Measurements from ENCODE around the gene FHOD3.
A peak's percentile ranks its signal among the peaks of the same experiment; 100 is the strongest.

FHOD3 gene

GRCh38 chr18:36297417-36298125, at the start of gene FHOD3:
Gene FHOD3, plus strand, starts transcription at chr18:36297713. Its CDS starts 123 bp downstream, at chr18:36297836.
- peak; percentile 84 for DNase-seq

GRCh38 chr18:36249392-36249791, 48.1 kb upstream of the FHOD3 start:
- no peak for DNase-seq

- DNase-seq = no peak
These were observed 46.7 kb upstream of the FHOD3 start for GRCh38 chr18:36250827-36251226.

- DNase-seq = no peak
These were observed 42.3 kb upstream of the FHOD3 start for GRCh38 chr18:36255072-36255698.

- DNase-seq = no peak
These were observed 41.4 kb upstream of the FHOD3 start for GRCh38 chr18:36256094-36256493.

- no peak for DNase-seq
These were observed 34.5 kb upstream of the FHOD3 start for GRCh38 chr18:36262971-36263370.

- no peak for DNase-seq
These were observed 33.2 kb upstream of the FHOD3 start for GRCh38 chr18:36264283-36264682.

GRCh38 chr18:36265015-36265414, 32.5 kb upstream of the FHOD3 start:
- DNase-seq = no peak

GRCh38 chr18:36269157-36269556, 28.4 kb upstream of the FHOD3 start:
- DNase-seq = no peak

- DNase-seq = no peak
These were observed 26.4 kb upstream of the FHOD3 start for GRCh38 chr18:36271153-36271552.

GRCh38 chr18:36273347-36273746, 24.2 kb upstream of the FHOD3 start:
- no peak for DNase-seq

- no peak for DNase-seq
These were observed 23.3 kb upstream of the FHOD3 start for GRCh38 chr18:36274083-36274715.

- no peak for DNase-seq
These were observed 22.0 kb upstream of the FHOD3 start for GRCh38 chr18:36275561-36275960.

GRCh38 chr18:36279001-36279400, 18.5 kb upstream of the FHOD3 start:
- no peak for DNase-seq

- DNase-seq = no peak
These were observed 15.6 kb upstream of the FHOD3 start for GRCh38 chr18:36281936-36282335.

- no peak for DNase-seq
These were observed 14.1 kb upstream of the FHOD3 start for GRCh38 chr18:36283448-36283847.

GRCh38 chr18:36284268-36284667, 13.2 kb upstream of the FHOD3 start:
- DNase-seq = no peak

GRCh38 chr18:36284671-36285295, 12.7 kb upstream of the FHOD3 start:
- DNase-seq = peak; percentile 69

GRCh38 chr18:36287653-36288052, 9.9 kb upstream of the FHOD3 start:
- no peak for DNase-seq

- no peak for DNase-seq
These were observed 8.8 kb upstream of the FHOD3 start for GRCh38 chr18:36288689-36289088.

- no peak for DNase-seq
These were observed 3.5 kb upstream of the FHOD3 start for GRCh38 chr18:36294031-36294430.

- DNase-seq = no peak
These were observed 2.3 kb upstream of the FHOD3 start for GRCh38 chr18:36295214-36295613.

- DNase-seq = peak; percentile 36
These were observed 1.6 kb upstream of the FHOD3 start for GRCh38 chr18:36295880-36296301.
